HG02938 (cell line): ENCODE results near the gene S100A6.
"Not testable (repeated sequence)": the region's sequence is repeated elsewhere in the genome, so short reads cannot be mapped to it uniquely, and the experiment has no call there.

ENCODE experiments used
- ATAC-seq: cut with Tn5 transposase; IDR thresholded peaks from one replicate; pipeline ENCODE4 v1.9.1; 2021; ENCODE audit warnings: mild to moderate bottlenecking, moderate library complexity; ENCODE audit not compliant: unreplicated experiment

The S100A6 gene

DNA sequence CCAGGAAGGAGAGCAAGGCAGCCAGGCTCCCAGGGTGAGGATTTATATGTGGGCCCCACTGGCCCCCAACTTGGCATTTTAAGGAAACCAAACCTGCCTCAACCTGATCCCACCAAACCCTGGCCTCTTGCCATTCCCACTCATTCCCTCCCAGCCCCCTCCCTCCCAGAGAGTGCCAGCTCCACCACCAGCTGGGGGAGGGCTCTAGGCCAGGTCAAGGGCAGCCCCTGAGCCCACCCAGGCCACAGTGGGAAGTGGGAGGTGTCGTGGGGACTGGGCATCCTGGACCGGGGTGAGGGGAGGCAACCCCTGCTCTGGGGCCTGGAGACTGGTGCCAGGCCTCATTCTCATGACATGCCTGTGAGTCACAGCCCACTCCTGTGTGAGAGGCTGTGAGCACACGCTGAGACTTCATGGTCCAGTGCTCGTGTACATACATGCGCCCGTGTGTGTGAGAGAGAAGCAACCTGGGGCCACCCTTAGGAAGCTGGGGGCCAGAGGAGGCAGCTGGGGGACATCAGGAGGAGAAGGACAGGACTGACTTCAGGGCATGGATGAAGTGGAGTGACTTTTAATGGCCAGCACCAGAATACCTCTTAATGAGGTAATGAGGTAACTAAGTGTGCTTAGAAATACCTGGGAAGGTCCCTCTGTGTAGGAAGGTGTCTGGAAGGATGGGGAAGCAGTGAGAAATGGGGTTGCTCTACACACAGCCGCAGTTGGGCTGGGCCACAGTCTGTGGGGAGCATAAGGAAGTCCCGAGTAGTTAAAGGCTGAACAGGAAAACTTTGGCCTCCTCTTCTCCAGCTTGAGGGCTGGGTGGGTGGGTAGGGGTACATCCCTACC is 30.0 kb upstream of the S100A6 start, which contains the start of gene S100A2:
Gene S100A2 (minus strand): TSS at position 316 of the 846 bp plus-strand sequence. CDS start 1,967 bp downstream, outside the sequence.
- ATAC-seq = peak; percentile 28

- no peak for ATAC-seq
These were observed 28.2 kb upstream of the S100A6 start for GRCh38 chr1:153563991-153564390.

DNA sequence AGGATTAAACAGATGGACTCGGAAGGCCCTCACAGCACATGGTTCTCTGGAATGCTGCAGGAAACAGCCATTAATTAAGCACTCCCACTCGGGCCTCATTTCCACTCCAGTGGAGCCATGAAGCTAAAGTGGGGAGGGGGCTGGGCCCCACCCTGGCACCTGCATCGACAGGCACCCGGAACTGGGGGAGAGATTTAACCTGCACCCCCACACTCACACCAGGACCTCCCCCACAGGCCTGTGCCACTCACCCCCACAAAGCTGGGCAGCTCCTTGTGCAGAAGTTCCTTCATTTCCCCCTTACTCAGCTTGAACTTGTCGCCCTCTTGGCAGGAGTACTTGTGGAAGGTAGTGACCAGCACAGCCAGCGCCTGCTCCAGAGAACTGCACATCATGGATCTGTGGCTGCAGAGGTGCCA is 27.7 kb upstream of the S100A6 start:
- ATAC-seq = no peak

- not testable (repeated sequence) for ATAC-seq
These were observed 26.2 kb upstream of the S100A6 start for GRCh38 chr1:153562021-153562420.

DNA sequence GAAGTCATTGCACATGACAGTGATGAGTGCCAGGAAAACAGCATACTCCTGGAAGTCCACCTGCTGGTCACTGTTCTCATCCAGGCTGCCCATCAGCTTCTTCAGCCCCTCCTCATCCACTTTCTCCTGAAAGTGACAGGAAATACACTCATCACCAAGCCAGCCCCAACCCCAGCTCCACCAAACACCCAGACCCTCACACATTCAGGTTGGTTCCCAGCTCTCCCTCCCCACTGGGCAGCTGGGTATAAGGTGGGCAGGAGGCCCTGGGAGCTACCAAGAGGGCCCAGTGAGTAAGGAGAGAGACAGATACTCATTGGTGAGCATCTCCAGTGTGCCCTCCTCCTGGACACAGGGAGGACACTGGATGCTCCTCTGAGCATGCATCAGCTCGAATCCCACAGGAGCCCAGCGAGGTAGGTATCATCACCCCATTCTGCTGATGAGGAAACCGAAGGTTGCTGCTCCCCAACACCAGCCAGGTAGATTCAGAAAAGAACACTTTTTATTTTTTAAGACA is 25.7 kb upstream of the S100A6 start:
- ATAC-seq = no peak

DNA sequence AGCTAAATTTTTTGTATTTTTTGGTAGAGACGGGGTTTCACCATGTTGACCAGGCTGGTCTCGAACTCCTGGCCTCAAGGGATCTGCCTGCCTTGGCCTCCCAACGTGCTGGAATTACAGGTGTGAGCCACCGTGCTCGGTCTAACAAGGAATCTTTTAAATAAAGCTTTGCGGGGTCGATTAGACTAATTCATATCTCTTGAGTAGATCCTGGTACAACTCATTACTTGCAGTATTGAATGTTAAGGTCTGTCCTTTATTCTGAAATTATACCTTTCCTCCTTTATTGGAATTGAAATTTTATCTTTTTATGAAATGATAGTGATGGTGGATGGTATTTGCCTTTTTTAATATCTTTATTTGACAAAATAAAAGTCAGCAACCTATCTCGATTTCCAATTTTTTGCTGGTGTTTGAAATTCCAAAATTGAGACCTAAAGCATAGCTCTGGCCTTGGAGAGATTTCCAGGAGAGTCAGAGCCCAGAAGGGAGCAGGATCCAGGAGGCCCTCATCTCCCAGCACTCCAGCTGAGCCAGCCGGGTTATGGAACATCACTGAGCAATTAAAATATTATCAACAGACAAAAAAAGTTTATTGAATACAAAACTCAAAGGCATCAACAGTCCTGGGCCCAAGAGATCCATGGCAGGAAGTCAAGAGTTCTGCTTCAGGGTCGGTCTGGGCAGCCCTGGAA is 25.1 kb upstream of the S100A6 start:
- no peak for ATAC-seq

GRCh38 chr1:153560241-153560640 is 24.4 kb upstream of the S100A6 start:
- no peak for ATAC-seq

DNA sequence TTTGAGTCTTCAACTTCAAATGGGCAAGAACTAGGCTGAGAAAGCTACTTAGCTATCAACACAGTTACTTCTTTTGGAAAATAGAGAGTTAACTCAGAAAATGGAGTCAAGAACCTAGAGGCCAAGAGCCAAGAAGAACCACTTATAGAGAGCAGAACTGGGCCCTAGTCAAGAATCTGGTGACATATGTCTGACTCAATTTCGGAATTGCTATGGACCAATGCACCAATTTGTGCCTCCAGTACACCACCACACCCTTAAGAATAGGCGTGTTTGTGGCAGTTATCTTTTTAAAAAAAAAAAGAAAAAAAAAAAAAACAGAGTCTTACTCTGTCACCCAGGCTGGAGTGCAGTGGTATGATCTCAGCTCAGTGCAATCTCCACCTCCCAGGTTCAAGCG is 22.1 kb upstream of the S100A6 start:
- no peak for ATAC-seq

DNA sequence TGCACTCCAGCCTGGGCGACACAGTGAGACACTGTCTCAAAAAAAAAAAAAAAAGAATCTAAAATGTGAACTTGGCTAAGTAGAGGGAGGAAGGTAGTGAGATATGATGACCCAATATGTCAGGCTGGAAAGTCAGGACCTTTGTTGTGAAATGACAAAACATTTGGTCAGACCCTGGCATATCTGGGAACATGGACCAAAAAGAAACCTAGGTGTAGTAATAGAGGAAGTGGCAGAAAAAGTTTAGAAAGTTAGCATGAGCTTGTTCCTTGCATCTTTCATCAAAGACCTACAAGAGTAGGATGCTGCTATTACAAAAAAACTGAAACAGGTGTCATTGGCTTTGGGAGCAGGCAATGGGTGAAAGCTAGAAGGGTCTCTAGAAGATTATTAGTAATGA is 20.6 kb upstream of the S100A6 start:
- no peak for ATAC-seq

- ATAC-seq = no peak
These were observed 18.2 kb upstream of the S100A6 start for GRCh38 chr1:153553830-153554541.

- ATAC-seq = no peak
These were observed 17.3 kb upstream of the S100A6 start for GRCh38 chr1:153553096-153553495.

GRCh38 chr1:153552335-153552734 is 16.5 kb upstream of the S100A6 start:
- no peak for ATAC-seq

GRCh38 chr1:153550827-153551500 is 15.2 kb upstream of the S100A6 start:
- ATAC-seq = no peak

GRCh38 chr1:153550398-153550758 is 14.6 kb upstream of the S100A6 start:
- no peak for ATAC-seq

DNA sequence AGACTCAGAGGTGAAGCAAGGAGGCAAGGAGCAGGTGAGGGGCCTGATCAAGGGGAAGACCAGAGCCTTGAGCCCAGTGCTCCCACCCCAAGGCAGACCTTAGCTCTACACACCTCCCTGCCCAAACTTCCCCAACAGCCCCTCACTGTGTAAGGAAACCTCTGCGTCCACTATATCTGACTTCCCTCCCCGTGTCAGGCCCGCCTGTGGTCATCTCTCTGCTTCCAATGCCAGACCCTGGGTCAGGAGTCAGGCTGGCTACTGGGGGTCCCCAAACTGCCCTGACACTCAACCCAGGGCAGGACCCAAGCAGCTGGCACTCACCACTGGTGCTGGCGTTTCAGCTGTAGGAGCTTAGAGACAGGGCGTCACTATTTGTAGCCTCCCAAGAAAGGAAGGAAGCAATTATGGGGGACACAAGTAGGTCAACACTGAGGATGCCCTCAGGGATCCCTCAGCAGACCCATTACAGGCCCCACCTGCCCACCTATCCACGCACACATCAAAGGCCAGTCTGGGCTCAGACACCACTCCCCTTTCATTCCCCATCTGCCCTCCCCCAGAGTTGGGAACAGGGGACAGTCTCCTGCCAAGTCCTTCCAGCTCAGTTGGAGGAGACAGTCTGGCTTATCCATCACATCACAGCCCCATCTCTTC is 14.1 kb upstream of the S100A6 start:
- ATAC-seq = no peak

- ATAC-seq = no peak
These were observed 13.2 kb upstream of the S100A6 start, which contains the start of gene S100A3 for GRCh38 chr1:153548722-153549688. S100A3 (minus strand) TSS chr1:153549258; CDS start chr1:153548485, 773 bp downstream.

GRCh38 chr1:153547560-153548551 is 12.1 kb upstream of the S100A6 start:
- ATAC-seq = no peak
